Activated gamma-delta T cell treated with Interleukin-2 at 50 U/mL for 16 hours (primary cell): Measurements from ENCODE around the gene TCF7L1.
"Not testable (repeated sequence)": the region's sequence is repeated elsewhere in the genome, so short reads cannot be mapped to it uniquely, and the experiment has no call there.

Experiments
- DNase-seq: peaks from one replicate; pipeline ENCODE4 v3.0.0-alpha.2; 2020

Gene TCF7L1, protein sequence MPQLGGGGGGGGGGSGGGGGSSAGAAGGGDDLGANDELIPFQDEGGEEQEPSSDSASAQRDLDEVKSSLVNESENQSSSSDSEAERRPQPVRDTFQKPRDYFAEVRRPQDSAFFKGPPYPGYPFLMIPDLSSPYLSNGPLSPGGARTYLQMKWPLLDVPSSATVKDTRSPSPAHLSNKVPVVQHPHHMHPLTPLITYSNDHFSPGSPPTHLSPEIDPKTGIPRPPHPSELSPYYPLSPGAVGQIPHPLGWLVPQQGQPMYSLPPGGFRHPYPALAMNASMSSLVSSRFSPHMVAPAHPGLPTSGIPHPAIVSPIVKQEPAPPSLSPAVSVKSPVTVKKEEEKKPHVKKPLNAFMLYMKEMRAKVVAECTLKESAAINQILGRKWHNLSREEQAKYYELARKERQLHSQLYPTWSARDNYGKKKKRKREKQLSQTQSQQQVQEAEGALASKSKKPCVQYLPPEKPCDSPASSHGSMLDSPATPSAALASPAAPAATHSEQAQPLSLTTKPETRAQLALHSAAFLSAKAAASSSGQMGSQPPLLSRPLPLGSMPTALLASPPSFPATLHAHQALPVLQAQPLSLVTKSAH

DNA sequence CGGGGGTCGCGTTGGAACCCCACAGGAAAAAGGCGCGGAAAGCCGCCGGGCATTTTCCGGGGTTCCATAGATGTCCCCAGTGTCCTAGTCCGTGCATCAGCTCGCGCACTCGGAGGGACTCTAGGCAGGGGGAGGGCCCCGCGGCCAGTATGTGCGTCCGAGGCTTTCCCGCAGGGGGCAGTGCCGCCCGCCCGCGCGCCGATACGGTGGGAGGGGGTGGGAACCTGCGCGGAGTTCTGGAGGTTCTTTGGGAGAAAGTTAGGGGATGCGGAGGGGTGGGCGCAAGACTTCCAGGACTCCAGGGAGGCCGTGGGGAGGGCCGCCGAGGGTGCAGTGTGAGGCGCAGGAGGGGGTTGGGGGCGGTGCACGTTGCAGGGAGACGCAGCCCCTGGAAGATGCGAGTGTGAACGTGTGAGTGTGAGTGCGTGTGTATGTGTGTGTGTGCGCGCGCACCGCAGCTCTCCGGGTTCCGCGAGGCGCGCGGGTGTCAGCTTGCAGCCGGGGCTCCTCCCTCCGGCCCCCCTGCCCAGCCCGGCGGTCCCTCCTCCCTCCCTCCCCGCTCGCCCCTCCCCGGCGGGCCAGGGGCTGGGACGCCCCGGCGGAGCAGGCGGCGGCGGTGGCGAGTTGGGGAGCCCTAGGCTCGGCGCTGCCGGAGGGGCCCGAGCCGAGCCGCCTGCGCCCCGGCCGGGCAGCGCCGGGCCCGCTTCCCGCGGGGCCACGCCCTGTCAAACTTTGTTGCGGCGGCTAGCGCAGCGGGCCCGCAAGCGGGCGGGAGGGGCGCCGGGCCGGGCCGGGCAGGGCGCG, at the start of gene TCF7L1:
TSS of gene TCF7L1 (plus strand) at position 559 of the 804 bp plus-strand sequence. CDS start 293 bp downstream, outside the sequence.
- peak; percentile 8 for DNase-seq

DNA sequence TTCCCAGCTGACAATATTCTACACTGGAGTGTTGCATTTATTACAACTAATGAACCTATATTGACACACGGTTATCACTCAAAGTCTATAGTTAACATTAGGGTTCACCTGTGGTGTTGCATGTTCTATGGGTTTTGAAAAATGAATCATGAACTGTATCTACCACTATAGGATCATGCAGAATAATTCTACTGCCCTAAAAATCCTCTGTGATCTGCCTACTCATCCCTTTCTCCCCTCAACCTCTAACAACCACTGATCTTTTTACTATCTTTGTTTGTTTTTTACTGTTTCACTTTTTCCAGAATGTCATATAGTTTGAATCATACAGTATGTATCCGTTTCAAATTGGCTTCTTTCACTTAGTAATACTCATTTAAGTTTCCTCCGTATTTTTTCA, 47.6 kb upstream of the TCF7L1 start:
- DNase-seq = no peak

DNA sequence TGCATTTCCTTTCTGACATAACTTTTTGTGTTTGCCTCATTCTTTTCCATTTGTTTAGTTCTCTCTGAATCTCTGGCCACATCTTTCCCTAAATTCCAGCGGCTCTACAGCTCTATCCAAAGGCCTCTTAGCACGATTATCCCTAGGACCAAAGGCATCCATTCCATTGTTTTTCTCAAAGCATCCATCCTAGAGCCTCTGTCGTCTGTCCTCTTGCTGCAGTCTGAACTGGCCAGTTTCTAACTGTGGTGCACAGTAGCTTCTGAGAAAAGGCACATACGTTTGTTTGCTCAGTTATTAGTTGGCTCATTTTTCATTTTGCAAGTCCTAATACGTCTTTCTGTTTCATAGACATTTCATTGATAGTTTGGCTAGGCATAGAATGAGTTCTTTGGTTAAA, 45.7 kb upstream of the TCF7L1 start:
- DNase-seq = no peak

DNA sequence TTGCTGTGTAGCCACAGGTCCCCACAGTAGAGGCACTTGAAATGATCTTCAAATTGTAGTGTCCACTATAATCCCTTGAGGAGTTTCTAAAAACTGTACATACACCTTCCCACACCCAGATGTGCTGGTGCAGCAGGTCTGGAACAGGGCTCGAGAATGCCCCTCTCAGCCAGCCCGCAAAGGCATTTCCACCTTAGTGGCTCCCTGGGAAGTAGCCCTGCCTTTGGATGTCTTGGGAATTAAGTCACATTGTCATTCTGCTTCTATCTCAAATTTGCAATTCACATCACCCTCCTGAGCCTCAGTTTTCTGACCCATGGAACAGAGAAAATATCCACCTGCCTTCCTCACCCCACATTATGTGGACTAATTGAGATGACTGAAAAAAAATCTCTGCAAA, 44.3 kb upstream of the TCF7L1 start:
- no peak for DNase-seq

DNA sequence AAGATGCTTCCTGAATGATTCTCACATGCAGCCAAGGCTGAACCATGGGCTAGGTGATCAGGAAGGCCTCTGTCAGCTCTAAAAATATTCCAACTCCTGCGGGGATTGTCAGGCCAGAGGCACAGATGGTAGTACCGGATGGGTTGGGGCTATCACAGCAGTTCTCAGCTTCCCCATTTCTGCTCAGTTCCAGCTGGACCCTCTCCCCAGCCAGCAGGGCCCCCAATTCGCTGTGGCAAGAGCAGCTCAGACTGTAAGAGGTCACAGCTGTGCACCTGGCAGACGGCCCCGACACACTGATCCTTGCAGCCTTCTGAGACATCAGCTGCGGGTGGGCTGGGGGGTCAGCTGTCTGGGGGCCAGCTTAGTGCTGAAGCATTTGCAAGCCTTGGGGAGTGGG, 43.6 kb upstream of the TCF7L1 start:
- DNase-seq = no peak

DNA sequence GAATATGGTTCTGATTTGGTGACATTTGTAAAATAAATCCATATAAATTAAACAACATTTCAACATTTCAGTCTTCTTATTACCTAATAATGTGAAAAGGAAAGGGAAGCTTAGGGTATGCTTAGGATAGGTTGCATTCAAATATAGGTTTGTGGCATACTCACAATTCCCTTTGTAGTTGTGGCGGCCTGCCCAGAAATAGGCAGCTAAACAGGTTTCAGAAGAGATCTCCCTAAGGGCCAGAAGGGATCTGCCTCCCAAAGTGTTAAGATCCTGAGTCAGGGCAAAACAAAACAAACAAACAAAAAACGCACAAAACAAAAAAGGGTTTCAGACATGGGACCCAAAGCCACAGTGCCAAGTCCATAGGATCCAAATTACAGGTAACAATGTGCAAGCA, 41.4 kb upstream of the TCF7L1 start:
- no peak for DNase-seq

DNA sequence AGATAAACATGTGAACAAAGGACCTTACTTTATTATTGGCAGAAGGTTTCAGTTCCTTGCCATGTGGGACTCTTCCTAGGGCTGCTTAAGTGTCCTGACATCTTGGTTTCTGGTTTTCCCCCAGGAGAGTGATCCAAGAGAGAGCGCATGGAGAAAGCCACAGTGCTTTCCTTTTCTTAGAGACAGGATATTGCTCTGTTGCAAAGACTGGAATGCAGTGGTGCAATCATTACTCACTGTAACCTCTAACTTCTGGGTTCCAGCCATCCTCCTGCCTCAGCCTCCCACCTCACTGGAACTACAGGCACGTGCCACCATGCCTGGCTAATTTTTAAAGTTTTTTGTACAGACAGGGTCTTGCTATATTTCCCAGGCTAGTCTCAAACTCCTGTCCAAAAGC, 38.1 kb upstream of the TCF7L1 start:
- DNase-seq = no peak

DNA sequence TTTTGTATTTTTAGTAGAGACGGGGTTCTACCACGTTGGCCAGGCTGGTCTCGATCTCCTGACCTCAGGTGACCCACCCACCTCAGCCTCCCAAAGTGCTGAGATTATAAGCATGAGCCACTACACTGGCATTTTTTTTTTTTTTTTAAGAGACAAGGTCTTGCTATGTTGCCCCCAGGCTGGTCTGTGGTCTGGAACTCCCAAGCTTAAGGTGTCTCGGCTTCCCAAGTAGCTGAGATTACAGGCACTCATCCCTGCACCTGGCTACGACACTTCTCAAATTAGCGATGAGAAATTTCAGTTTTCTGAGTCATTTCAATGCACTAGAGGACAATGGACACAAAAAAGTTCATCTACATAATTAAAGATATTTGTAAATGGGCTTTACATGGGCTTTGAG, 36.6 kb upstream of the TCF7L1 start:
- no peak for DNase-seq

DNA sequence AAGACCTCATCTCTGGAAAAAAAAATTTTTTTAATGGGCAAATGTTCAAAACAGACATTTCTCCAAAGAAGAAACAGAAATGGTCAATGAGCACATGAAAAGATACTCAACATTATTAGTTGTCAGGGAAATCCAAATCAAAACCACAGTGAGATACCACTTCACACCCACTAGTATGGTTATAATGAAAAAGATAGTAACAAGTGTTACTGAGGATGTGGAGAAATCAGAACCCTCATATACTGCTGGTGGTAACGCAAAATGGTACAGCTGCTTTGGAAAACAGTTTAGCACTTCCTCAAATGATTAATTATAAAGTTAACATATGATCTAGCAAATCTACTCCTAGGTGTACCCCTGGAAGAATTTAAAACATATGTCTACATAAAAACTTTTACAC, 29.0 kb upstream of the TCF7L1 start:
- DNase-seq = no peak

DNA sequence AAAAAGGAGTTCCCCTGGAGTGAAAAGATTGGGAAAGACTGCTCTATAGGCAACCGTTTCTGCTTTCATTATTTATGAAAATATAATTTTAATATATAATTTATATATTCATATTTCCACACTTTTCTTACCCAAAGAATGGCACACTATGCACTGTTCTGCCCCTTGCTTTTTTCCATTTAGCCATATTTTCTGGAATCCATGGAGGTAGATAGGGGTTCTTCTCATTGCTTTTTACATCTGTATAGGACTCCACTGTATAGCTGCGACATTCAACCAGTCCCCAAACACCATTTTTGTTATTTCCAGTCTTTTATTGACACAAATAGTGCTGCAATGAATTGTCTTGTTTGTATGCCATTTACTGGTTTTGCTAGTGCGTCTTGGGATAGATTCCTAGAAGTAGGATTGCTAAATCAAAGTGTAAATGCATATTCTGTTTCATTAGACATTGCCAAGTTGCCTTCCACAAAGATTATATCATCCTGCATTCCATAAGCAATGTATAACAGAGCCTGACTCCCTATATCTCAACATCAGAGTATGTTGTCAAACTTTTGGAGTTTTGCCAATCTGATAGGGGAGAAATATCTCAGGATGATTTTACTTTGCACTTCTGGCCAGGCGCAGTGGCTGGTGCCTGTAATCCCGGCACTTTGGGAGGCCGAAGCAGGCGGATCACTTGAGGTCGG, 26.6 kb upstream of the TCF7L1 start:
- no peak for DNase-seq

DNA sequence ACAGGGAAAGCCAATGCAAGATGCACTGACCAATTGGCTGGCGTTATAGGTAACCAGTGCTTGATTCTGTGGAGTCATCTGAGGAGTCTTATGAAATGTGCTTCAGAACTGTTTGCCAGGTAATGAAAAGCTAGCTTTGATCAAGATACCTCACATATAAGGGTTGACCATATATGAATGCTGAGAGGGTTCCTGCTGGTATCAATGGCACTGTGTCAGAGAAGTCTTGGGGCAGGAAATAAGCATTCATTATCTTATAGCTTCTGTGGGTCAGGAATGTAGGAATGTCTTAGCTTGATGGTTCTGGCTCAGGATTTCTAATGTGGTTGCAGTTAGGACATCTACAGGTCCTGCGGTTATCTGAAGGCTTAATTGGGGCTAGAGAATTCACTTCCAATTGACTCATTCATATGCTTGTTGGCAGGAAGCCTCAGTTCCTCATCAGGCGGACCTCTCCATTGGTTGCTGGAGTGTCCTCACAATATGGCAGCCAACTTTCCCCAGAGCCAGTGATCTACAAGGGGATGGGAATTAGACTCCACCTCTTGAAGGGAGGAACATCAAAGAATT, 22.1 kb upstream of the TCF7L1 start:
- DNase-seq = no peak

DNA sequence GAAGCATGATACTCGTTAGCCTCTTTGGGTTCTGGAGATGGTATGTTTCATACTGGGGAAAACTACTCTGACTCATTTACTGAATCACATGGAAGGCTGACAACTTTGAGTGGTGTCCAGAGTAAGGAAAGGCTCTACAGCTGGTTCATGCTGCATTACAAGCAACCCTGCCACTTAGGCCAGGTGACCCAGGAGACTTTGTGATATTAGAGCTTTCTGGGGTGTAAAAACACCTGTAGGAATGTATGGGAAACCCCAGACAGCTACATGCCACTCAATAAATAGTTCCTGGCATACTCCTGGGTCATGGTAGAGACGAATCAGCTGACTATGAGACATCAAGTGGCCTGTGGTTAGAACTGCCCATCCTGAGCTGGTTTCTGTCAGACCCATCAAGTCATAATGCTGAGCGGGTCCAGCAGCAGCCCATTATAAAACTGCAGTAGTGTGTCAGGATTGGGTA, 21.3 kb upstream of the TCF7L1 start:
- no peak for DNase-seq

DNA sequence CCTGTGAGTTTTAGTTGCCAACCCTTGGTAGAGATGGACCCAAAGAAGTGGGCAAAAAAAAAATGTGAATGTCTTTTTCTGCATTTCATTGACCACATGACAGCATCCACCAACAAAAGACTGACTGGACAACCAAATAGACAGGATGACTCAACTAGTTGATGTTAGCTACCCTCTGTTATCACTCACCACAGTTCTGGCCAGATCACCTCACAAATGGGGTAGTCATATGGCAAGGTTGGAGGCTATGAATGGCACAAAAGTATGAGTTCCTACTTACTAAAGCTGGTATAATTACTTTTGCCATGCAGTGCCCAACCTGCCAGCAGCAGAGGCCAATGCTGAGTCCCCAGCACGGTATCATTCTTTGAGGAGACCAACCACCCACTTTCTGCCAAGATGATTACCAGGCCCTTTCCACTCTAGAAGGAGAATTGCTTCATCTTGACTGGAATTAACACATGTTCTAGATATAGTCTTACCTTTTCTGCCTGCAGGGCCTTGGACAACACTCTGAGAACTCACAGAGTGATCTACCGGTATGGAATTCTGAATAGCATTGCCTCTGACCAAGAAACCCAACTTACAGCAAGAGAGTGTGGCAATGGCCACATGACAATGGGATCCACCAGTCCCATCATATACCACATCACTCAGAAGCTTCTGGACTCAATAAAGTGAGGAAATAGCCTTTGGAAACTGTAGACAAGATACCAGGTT, 20.1 kb upstream of the TCF7L1 start:
- DNase-seq = no peak

DNA sequence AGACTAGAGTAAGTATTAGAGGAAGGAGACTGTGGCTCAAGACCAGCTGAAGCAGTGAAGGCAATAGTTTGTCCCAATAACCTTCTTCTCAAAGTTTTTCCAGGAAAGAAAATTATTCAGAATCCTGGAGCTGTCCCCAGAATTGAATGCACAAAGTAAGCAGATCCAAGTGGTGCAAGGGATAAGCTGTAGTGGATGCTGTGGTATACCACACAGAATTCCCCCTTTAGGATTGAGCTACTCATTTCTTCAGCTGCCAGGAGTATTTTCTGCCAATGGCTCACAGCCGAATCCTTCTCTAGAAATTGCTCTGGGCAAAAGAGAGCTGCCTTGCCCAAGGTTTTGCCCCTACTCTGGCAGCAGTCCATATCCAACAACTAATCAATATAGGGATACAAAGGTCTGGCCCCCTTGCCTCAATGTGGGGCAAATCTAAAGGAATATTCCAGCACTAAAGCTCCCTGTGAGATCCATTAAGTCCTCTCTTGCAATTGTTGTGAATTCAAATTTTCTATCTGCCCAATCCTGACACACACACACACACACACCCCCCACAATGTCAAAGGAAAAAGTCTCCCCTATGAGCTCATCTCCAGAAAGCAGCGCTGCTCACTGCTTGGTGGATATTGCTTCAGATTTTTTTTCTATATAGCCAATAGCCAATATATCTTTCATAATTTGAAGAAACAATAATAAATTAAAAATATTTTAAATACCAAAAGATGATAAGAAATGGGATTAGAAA, 18.4 kb upstream of the TCF7L1 start:
- DNase-seq = no peak

DNA sequence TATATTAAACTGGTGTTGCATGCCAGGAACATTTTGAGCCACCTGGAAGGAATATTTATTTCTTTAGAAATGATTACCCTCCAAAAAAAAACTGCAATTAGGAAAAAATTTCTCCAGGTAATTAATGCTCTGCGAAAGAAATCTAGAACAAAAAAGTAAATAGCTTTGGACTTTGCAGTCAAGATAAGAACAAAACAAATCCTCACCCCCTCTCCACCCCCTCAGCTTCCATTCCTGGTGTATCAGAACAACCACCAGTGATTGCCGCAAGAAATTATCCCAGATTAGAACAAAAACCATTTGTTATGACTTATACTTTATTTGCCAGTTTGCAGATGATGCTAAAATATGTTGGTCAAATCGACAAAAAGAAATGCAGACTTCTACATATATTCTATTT, 17.0 kb upstream of the TCF7L1 start:
- no peak for DNase-seq

DNA sequence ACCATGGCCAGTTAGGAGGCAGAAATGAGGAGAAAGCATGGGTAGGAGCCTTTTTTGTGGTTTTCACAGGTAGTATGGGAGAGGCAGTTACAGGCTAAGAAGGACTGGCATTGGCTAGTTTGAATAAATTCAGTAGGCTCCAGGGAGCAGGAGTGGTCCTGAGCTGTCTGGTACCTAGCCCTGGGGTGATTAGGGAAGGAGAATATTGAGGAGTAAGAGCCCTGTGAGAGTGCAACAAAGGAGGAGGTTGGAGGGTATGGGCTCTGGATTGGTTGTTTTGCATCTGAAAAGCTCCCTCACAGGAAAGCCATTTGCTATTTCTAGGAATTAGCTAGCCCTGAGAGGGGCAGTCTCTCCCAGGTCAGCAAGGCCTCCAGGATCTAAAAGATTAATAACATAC, 13.3 kb upstream of the TCF7L1 start:
- no peak for DNase-seq

DNA sequence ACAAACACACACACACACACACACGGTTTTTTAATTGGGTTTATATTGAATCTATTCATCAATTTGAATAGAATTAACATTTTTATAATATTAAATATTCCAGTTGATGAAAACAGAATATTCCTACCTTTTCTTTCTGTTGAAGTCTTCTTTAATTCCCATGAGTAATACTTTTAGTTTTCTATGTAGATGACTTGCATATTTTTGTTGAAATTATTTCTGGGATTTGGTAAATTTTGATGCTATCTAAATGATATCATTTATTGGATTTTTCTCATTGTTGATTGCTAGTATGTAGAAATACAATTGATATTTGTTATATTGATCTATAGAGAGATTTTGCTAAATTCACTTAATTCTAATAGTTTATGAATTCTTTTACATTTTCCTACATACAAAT, 12.8 kb upstream of the TCF7L1 start:
- no peak for DNase-seq

DNA sequence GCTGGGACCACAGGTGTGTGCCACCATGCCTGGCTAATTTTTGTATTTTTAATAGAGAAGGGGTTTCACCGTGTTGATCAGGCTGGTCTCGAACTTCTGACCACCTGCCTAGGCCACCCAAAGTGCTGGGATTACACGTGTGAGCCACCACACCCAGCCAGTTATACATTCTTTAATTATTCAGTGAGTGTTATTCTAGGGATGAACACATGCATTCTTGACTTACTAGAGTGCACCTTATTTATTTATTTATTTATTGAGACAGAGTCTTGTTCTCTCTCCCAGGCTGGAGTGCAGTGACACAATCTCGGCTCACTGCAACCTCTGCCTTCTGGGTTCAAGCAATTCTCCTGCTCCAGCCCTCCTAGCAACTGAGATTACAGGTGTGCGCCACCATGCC, 6.7 kb upstream of the TCF7L1 start:
- not testable (repeated sequence) for DNase-seq

DNA sequence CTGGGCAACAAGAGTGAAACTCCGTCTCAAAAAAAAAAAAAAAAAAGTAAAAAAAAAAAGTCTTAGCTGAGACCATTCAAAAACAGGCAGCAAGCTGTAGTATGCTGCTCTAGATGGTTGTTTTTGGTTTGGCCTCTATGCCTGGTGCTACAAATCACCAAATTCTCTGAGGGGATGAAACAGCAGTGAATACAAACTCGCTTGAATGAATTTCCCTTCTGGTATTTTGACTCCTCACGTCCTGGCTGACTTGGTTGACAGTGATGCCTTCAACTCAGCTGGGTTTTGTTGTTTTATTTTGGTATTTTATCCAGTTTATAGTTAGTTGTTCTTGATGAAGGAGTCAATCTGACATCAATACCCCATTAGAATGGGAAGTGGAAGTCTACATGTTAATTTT, 3.3 kb upstream of the TCF7L1 start:
- DNase-seq = no peak

DNA sequence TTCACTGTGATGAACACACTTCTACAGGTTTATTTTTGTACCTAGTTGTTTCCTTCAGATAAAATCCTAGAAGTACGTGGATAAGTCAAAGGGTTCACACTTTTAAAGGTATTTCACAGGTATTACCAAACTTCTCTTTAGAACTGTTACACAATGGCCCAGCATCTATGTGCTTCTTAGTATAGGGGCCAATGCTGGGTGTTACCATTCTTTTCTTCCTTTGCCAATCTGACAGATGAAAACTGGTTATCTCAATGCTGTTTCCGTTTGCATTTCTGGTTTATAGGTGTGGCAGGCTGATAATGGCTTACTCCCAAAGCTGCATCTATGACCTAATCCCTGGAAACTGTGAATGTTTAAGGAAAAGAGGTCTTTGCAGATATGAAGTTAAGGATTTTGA, 2.8 kb upstream of the TCF7L1 start:
- DNase-seq = no peak

DNA sequence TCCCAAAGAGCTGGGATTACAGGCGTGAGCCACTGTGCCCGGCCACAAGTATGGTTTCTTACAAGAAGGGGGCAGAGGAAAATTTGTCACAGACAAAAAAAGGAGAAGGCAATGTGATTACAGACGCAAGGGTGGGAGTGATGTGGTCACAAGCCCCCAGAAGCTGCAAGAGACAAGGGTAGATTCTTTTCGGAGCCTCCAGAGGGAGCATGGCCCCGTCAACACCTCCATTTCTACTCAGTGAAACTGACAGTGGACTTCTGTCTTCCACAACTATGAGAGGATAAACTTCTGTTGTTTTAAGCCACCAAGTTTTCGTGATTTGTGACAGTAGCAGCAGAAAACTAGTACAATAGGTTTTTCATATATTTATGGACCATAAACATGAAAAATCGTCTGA, 2.1 kb upstream of the TCF7L1 start:
- DNase-seq = no peak
